Psoas muscle (tissue), 8 donors: ENCODE data around the gene RUVBL2. TPM values are rescaled to one million over a fixed set of nuclear protein-coding genes. Genes with fewer than 3 reads are reported as not detected.

Experiments
- ATAC-seq, 4 donors: fragments of 200-7000 bp; cut with Tn5 transposase; one replicate each; pipeline ENCODE4 v1.9.1; 2020; ENCODE audit warnings: moderate library complexity in 3 of 4, mild to moderate bottlenecking in 2 of 4
- DNase-seq, 2 donors: peaks; one replicate each; pipeline ENCODE4 v3.0.0-alpha.2; 2020
- H3K27ac ChIP-seq: fragments of 200-600 bp; one replicate; pipeline ENCODE4 v1.8.0; 2022
- H3K27me3 ChIP-seq, 3 donors: fragments of 200-600 bp in 1 of 3; one replicate each; pipeline versions ENCODE4 v1.6.1 to v1.8.0; 2013 to 2022; ENCODE audit warnings: low read length in 2 of 3, mild to moderate bottlenecking in 2 of 3, moderate library complexity in 1 of 3; ENCODE audit not compliant: insufficient read depth in 3 of 3
- H3K36me3 ChIP-seq, 2 donors: fragments of 200-600 bp in 1 of 2; one replicate each; pipeline versions ENCODE4 v1.6.1 to v1.8.0; 2013 to 2022; ENCODE audit warnings: low read depth in 1 of 2, mild to moderate bottlenecking in 1 of 2, moderate library complexity in 1 of 2; ENCODE audit not compliant: insufficient read depth in 1 of 2
- H3K4me1 ChIP-seq: fragments of 200-600 bp; one replicate; pipeline ENCODE4 v1.8.0; 2022
- H3K4me3 ChIP-seq: fragments of 200-600 bp; one replicate; pipeline ENCODE4 v1.8.0; 2022; ENCODE audit warnings: mild to moderate bottlenecking
- H3K9me3 ChIP-seq: fragments of 200-600 bp; one replicate; pipeline ENCODE4 v1.8.0; 2022
- CTCF ChIP-seq: fragments of 200-600 bp; IDR thresholded peaks from one replicate; pipeline ENCODE4 v1.8.0; 2022; ENCODE audit warnings: antibody characterized with exemption
- WGBS, 3 donors: extraction: QIAGEN DNeasy Blood & Tissue Kit; methylation state at CpG; one replicate each; pipeline versions ENCODE4 v1.1.6 to v1.1.7; 2013; 5-methylcytosine and 5-hydroxymethylcytosine counted together
- intact Hi-C, 2 donors: fragments of 100-400 bp; cut with DNase I; formaldehyde crosslinking; loops; one replicate each; pipeline versions ENCODE4 v1.11.0 to v1.14.2; 2022
- polyA plus RNA-seq, 3 donors: library from polyadenylated mRNA; stranded (reverse); fragments of 200-250 nt; gene quantifications; one replicate each; pipeline ENCODE4 v1.2.3, GENCODE V29; 2013
- total RNA-seq, 4 donors: library from RNA; stranded (reverse); fragmentation: NEBNext Ultra II Directional in 2 of 4; extraction: Animal tissue kit (Norgen Biotek cat#: 25700) in 2 of 4; gene quantifications; one replicate each; pipeline versions ENCODE4 v1.2.1 to v1.2.4, GENCODE V29; 2021 to 2023
- donor health status: healthy with polysubstance abuse.
- donor health status: DM: no; HTN: no; CAD: no; lungs with moderate emphysema.
- donor health status: Bipolar disorder and iron deficiency.
- donor health status: healthy.
- donor health status: DM: yes; HTN: yes; CAD: no.
- donor health status: DM: no; HTN: no; CAD: no.
- donor health status: DM: no; HTN: no; CAD: no.
- donor health status: DM: yes; HTN: yes; CAD: no.

Gene RUVBL2
- total and polyA plus RNA-seq, 7 donors, result 61.1 to 87.4 (median 76.5) TPM

GRCh38 chr19:48947258-48947542 is 46.5 kb upstream of the RUVBL2 start:
- intact Hi-C loops, result no loop called here
- ATAC-seq (no peak), DNase-seq (no peak)
- Histone ChIP-seq H3K4me3 (no peak overlapping the region), H3K27me3 (no peaks in the 10 kb centered on the region), H3K36me3 (no peaks in the 10 kb centered on the region), H3K4me1 (no peaks in the 10 kb centered on the region), H3K9me3 (no peaks in the 10 kb centered on the region), H3K27ac (no peak overlapping the region)
- TF ChIP-seq CTCF, result no peak
- WGBS, 3 donors, result 96 to 100% (median 99%) methylated on average over 3 of the region's 3 CpGs

DNA sequence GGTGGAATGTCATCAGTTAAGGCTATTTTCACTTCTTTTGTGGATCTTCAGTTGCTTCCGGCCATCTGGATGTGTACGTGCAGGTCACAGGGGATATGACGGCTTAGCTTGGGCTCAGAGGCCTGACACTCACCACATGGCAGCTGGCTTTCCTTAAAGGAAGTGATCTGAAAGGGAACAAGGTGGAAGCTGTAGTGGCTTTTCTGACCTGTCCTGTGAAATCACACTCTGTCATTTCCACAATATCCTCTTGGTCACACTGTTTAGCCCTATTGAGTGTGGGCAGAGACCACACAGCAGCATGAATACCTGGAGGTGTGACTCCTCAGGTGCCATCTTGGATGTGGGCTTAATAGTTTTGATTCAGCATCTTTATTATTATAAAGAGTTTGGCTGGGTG is 43.5 kb upstream of the RUVBL2 start:
- no peaks in the 10 kb centered on the region for H3K27me3 ChIP-seq
- ATAC-seq, result no peak
- H3K4me3 ChIP-seq, result no peak overlapping the region
- intact Hi-C loops, result loop anchor here in 1 of 2 donors (5.0 kb wide), 1 partner anchor 43 kb away; no protein-coding TSS in a partner anchor
- no peak for DNase-seq
- no peak overlapping the region for H3K27ac ChIP-seq
- no peak for TF ChIP-seq CTCF
- H3K36me3 ChIP-seq, result no peaks in the 10 kb centered on the region
- H3K9me3 ChIP-seq, result no peaks in the 10 kb centered on the region
- 53 to 61% (median 56%) methylated on average over 3 of the region's 3 CpGs for WGBS, 3 donors
- H3K4me1 ChIP-seq, result peaks cover 9% of the 10 kb centered on the region

GRCh38 chr19:48950830-48951519 is 42.7 kb upstream of the RUVBL2 start:
- TF ChIP-seq CTCF, result no peak
- 51 to 59% (median 55%) methylated on average over 9 of the region's 9 CpGs for WGBS, 3 donors
- Histone ChIP-seq H3K9me3 (no peaks in the 10 kb centered on the region), H3K4me1 (peaks cover 15% of the 10 kb centered on the region), H3K27me3 (no peaks in the 10 kb centered on the region), H3K4me3 (no peak overlapping the region), H3K36me3 (peaks cover 0 to 4% of the 10 kb centered on the region in 2 donors), H3K27ac (no peak overlapping the region)
- DNase-seq (no peak), ATAC-seq (no peak)
- intact Hi-C loops, result loop anchor here in 1 of 2 donors (5.0 kb wide), 1 partner anchor 44 kb away; no protein-coding TSS in a partner anchor

- no peak for ATAC-seq
- WGBS, 3 donors, result 68 to 81% (median 75%) methylated on average over 4 of the region's 4 CpGs
- H3K9me3 ChIP-seq, result no peaks in the 10 kb centered on the region
- intact Hi-C loops, result loop anchor here in 1 of 2 donors (5.0 kb wide), 1 partner anchor 46 kb away; no protein-coding TSS in a partner anchor
- H3K27me3 ChIP-seq, result no peaks in the 10 kb centered on the region
- no peak overlapping the region for H3K27ac ChIP-seq
- TF ChIP-seq CTCF, result no peak
- H3K4me1 ChIP-seq, result peaks cover 15% of the 10 kb centered on the region
- peaks cover 0 to 14% of the 10 kb centered on the region in 2 donors for H3K36me3 ChIP-seq
- no peak overlapping the region for H3K4me3 ChIP-seq
- DNase-seq, result no peak
Observed at GRCh38 chr19:48953141-48953540, 40.5 kb upstream of the RUVBL2 start.
